ENCODE data around the gene CASQ2. TPM values are rescaled to one million over a fixed set of nuclear protein-coding genes. Genes with fewer than 3 reads are reported as not detected.
A peak's percentile ranks its signal among the peaks of the same experiment; 100 is the strongest.

CASQ2 gene
- total RNA-seq, 1 donor from 2014 or later: 330 TPM

GRCh38 chr1:115666702-115667101, 101.8 kb downstream of the CASQ2 start:
- peak; percentile 61 for DNase-seq (ENCODE audit: low read depth)

DNA sequence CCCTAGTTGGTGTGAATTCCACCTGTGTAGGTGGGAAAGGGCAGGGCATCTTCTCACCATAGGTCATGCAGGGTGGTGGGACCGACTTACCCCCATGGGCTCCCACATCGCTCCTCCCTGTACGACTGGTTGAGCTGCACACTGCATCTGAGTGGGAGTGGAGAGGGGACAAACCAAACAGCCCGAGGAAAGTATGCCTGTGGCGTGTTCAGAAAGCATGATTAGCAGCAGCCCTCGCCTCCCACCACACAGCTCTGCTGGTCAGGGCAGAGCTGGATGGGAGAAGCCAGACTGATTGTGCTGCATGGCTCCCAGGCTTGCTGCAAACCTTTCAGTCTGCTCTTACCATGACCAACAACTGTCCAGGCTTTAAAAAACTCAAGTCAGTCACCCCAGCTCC, 102.3 kb downstream of the CASQ2 start:
- peak; percentile 34 for DNase-seq (ENCODE audit: low read depth)

GRCh38 chr1:115665319-115666096, 103.0 kb downstream of the CASQ2 start:
- DNase-seq (ENCODE audit: low read depth): no peak

DNA sequence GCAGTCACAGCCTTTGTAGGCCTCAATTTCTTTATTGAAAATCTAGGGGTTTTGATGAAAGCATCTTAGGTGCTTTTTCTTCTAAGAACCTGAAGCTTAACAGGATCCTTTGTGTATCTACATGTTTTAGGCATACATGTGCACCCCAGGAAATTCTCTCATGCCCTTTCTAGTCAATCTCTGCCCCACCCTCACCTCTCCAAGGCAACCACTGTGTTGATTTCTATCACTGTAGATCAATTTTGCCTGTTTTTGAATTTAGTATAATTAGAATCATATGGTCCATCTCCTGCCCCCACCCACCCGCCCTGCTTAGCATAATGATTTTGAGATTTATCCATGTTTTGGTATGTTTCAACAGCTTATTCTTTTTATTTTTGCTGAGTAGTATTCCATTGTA, 107.4 kb downstream of the CASQ2 start:
- DNase-seq (ENCODE audit: low read depth): no peak

DNA sequence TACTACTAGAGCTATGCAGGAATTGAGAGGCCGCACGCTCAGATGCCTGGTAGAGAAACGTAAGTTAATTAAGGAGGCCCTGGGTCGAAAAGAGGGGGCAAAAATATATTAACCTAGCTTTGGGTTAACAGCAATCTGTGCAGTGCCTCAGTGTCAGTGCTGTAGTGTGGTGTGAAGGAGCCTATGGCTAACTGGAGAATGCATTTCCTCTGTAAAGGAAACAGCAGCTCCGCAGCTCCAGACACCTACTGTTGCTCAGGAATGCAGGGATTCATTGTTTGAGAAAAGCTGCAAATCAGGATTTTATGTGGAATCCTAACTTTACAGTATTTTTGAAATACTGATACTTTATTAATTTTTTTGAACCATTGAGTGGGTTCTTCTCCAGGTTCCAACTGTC, 108.4 kb downstream of the CASQ2 start:
- DNase-seq (ENCODE audit: low read depth): no peak

DNA sequence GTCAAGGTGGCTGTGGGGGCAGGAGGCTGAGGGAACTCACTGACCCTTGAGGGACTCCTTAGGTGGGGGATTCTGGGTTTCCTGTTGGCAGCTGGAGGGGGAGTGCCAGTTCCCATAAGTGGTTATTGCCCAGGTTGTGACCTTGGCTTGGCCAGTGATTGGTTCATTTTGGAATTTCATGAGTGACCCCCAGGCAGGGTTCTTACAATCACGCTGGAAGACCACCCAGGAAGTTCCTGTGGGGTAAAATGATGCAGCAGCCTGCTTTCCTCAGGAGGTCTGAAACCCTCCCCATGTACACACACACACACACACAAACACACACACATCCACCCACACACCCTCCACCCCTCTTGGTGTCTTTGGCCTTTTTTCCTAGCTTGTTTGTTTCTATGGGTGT, 109.9 kb downstream of the CASQ2 start:
- DNase-seq (ENCODE audit: low read depth): no peak

DNA sequence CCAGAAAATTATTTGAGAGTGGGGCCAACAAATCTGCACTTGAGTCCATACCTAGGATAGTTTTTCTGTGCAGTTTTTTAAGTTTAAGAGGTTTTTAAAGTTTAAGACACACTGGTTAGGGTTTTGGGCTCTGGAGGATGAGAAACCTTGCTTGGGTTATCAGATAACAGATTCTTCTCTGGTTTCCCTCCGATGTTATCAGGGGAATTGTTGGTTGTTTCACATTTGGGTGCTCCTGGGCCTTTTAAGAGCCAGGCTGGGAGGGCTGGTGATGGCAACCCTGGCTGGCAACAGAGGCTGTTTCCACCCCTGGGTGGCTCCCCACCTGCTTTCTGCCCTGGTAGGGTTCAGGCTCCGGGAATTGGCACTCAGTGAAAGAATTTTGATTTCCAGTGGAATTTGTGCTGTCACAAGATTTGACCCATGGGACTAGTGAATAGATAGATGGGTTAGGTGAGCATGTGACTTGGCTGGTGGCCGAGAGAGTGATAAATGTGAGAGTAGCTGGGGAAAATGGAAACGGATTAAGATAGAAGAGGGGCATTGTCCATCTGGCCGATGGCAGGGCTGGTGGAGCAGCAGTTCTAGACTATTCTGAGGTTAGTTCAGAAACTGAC, 111.9 kb downstream of the CASQ2 start:
- DNase-seq (ENCODE audit: low read depth): no peak

DNA sequence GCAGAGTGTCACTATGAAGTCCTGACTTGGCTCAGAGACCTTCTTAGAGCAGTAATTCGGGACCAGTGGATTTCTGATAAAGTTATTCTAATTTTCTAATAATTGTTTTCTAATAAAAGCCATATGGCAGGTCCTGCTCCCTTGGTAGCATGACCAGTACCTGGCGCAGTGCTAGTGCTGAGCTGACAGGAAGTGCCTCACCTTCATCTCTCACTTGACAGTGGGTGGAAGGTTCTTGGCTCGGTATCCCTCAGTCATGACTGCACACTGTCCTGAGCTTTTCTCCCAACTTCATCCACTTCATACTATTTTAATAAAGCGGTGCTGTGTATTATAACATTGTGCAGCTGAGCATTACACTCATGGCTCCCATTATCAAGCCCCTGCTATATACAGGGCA, 112.6 kb downstream of the CASQ2 start:
- no peak for DNase-seq (ENCODE audit: low read depth)

GRCh38 chr1:115655306-115655663, 113.2 kb downstream of the CASQ2 start:
- DNase-seq (ENCODE audit: low read depth): no peak

DNA sequence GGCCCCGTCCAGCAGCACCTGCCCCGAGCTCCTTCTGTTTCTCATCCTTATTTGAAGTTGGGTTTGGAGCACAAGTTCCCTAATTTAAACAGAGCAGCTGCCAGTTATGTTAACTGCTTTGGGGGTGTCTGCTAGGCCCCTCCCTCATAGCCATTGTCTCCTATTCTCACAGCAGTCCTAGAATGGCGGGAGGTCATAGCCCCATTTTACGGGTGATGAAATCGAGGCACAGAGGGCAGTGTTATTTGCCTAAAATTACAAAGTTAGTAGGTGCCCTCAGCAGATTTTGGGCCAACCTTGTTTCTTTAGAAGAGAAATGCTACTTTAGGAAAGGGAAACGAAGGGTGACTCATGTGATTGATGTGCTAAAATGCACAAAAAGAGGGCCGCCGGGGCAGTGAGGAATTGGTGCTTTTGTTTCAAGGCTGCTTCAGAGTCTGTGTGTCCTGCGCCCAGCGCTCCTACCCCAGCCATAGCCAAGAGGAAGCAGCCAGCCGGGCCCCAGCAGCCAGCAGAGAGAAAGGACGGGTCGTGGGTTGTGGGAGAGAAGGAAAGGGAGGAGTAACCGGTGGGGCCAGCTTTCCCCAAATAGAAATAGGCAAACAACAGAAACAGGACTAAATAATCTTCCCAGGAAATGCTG, 113.7 kb downstream of the CASQ2 start:
- DNase-seq (ENCODE audit: low read depth): peak; percentile 60

DNA sequence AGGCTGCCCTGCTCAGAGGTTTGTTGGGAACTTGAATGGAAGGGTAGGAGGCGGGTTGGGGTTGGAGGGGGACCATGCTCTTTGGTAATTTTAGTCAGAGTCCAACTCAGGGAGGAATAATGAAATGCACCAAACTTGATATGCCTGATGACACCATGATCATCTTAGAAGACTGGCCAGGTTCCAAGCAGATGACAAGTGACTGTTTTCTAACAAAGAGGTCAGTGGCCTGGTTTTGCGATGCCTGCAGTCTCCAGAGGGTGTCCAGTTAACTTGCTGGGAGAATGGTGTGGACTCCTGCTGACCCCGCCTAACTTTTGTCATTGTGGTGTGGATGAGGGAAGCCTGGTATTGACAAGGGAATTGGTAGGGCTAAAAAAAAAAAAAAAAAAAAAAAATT, 114.4 kb downstream of the CASQ2 start:
- DNase-seq (ENCODE audit: low read depth): peak; percentile 86

DNA sequence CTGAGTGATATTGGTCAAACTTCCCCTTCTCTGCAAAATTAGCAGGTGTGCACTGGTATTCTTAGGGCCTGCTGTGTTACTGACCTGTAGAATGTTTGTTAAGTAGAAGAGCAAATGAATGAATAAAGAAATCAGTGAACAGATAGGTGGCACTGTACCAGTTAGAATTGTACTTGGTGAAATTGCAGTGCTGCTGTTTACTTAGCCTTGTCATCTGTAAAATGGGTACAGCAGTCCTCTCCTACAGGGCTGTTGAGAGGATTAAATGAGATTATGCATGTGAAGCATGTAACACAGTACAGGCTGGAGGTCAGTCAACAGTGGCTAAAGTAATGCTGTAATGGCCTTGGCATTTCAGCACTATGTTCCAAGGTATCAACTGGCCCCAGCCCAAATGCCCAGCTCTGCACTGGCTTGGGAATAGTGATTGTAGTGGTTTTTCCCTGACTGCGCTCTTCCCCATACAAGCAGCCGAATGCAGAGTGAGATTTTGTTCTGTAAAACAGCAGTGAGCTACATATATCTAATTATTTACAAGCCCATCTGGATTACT, 116.2 kb downstream of the CASQ2 start:
- DNase-seq (ENCODE audit: low read depth): no peak

DNA sequence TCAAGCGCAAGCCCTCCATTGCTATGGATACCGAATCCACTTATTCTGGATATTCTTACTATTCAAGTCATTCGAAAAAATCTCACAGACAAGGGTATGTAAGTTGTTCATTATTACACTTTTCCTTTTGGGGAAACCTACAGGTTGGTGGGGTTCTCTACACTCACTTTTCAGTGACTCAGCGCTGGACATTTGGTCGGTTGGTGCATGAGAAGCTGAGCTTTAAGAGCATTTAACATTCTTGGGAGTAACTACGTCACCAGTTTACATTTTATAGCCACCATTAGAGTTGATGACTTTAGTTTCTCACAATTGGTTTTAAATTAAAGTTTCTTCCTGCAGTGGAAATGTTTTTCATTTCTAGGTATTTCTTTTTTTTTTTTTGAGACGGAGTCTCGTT, 117.1 kb downstream of the CASQ2 start:
- DNase-seq (ENCODE audit: low read depth): no peak

GRCh38 chr1:115650961-115651360, 117.6 kb downstream of the CASQ2 start:
- no peak for DNase-seq (ENCODE audit: low read depth)

Other genes starting within 250 kb of the CASQ2 start
- gene VANGL1, start 126.7 kb downstream of the CASQ2 start, total RNA-seq: 6.9 and 9.1 TPM in 2 replicates
- 1.3 and 2.5 TPM in 2 replicates for gene NHLH2, start 72.4 kb upstream of the CASQ2 start, total RNA-seq
- 13.8 and 18.4 TPM in 2 replicates for gene SLC22A15, start 207.8 kb upstream of the CASQ2 start, total RNA-seq

Measured in myocyte (in vitro differentiated cells).